ENCODE measurements around the gene ITGB1. TPM values are rescaled to one million over a fixed set of nuclear protein-coding genes. Genes with fewer than 3 reads are reported as not detected.
A peak's percentile ranks its signal among the peaks of the same experiment; 100 is the strongest.

Gene ITGB1
- total and polyA plus RNA-seq, 9 of the 15 experiments (the other 6 are each of a cell fraction or from before 2014, with no cell fraction given) = 40.2 to 194 (median 155) TPM

- in situ Hi-C loops (cut with MboI) = no loop called here
- Histone ChIP-seq H2AFZ (ENCODE audit: low read depth, low read length) (no peak overlapping the region), H3K36me3 (ENCODE audit: control insufficient read depth, insufficient read depth, low read length) (peaks cover 20% of the 10 kb centered on the region), H3K9me1 (ENCODE audit: control insufficient read depth, insufficient read depth, low read length) (no peaks in the 10 kb centered on the region), H3K4me2 (ENCODE audit: insufficient read depth, low read length) (peak overlapping the region; percentile 7; the same call in 1 of the 2 replicates), H3K4me3 (no peak overlapping the region), H3K4me1 (replicated peaks in 1 of 2; ENCODE audit: control insufficient read depth in 2 of 2, insufficient read depth in 2 of 2, low read length in 2 of 2) (peaks cover 11 to 57% of the 10 kb centered on the region in 2 experiments), H3K9ac (ENCODE audit: insufficient read depth in 1 of 2, low read depth in 2 of 2, low read length in 2 of 2) (peak overlapping the region in 1 of 2 experiments; percentile 82; a peak in 2 of 4 replicates), H3K27me3 (ENCODE audit: control insufficient read depth in 2 of 2, insufficient read depth in 2 of 2, low read length in 2 of 2) (no peaks in the 10 kb centered on the region), H3K79me2 (ENCODE audit: control insufficient read depth, insufficient read depth, low read length) (peaks cover 99% of the 10 kb centered on the region), H3K27ac (ENCODE audit: extremely low read depth, low read depth, low read length) (peak overlapping the region; percentile 17; the same call in 2 of the 3 replicates), H3K9me3 (replicated peaks; ENCODE audit: control insufficient read depth, insufficient read depth, low read depth, low read length) (no peaks in the 10 kb centered on the region), H4K20me1 (replicated peaks; ENCODE audit: control insufficient read depth, insufficient read depth, low read length) (peaks cover 21% of the 10 kb centered on the region)
- ChIA-PET POLR2A (interaction anchor here (0.9 to 2.3 kb wide), 4 partner anchors 9 to 16 kb away, joined by 3 to 14 read pairs (median 6); no protein-coding TSS in a partner anchor), CTCF (ENCODE audit: low intra/inter-chr PET ratio) (interaction anchor here (0.7 kb wide), 1 partner anchor 64 kb away, joined by 3 read pairs; no protein-coding TSS in a partner anchor)
- ATAC-seq (peak; percentile 43), DNase-seq (ENCODE audit: extremely low read depth in 1 of 4, low spot score in 3 of 4) (peak in 2 of 4 experiments; percentile 17 to 22), FAIRE-seq (no peak)
- intact Hi-C loops (cut with micrococcal nuclease) = no loop called here
- BruUV-seq (replicated peaks) = no TSS peak
- 49% methylated on average over 21 of the region's 24 CpGs for WGBS (ENCODE audit: insufficient coverage, low coverage, missing lambda C conversion rate)
- peak; percentile 67; the same call in 1 of the 2 replicates for TF ChIP-seq BHLHE40 (IDR thresholded peaks at IDR 0.05; ENCODE audit: low read length)
- TF ChIP-seq ZBTB33 (CRISPR knock-in tag; IDR thresholded peaks at IDR 0.05) = peak; percentile 89; the same call in 1 of the 2 replicates
- TF ChIP-seq KAT8 (IDR thresholded peaks at IDR 0.05; ENCODE audit: low read depth) = no peak
- TF ChIP-seq ZNF592 (IDR thresholded peaks at IDR 0.05) = peak; percentile 58; the same call in 1 of the 2 replicates
- peak; percentile 51; the same call in 1 of the 2 replicates for TF ChIP-seq POLR2G (IDR thresholded peaks at IDR 0.05; ENCODE audit: low read depth, low read length)
- no peak for TF ChIP-seq GTF2A2 (tag; IDR thresholded peaks at IDR 0.05)
- peak; percentile 64 for TF ChIP-seq ATF3 (IDR thresholded peaks at IDR 0.05)
- TF ChIP-seq ATF3 (CRISPR knock-in tag; conservative IDR thresholded peaks at IDR 0.05) = no peak
Observed at GRCh38 chr10:32943854-32944661, 14.0 kb downstream of the ITGB1 start.
